Upper lobe of left lung (tissue), 6 donors: ENCODE data around the gene PRKG1. TPM values are rescaled to one million over a fixed set of nuclear protein-coding genes. Genes with fewer than 3 reads are reported as not detected.

Source experiments
- ATAC-seq, 2 donors: fragments of 200-7000 bp; cut with Tn5 transposase; one replicate each; pipeline ENCODE4 v1.9.1; 2022; ENCODE audit warnings: mild to moderate bottlenecking in 2 of 2, moderate library complexity in 2 of 2; ENCODE audit not compliant: low FRiP score in 2 of 2
- DNase-seq, 2 donors: peaks; one replicate each; pipeline ENCODE4 v3.0.0-alpha.2; 2019 to 2020
- H3K27ac ChIP-seq, 4 donors: fragments of 200-600 bp; sonication (generic); one replicate each; pipeline ENCODE4 v1.5.1; 2016 to 2019
- H3K27me3 ChIP-seq, 4 donors: fragments of 200-600 bp; sonication (generic); one replicate each; pipeline ENCODE4 v1.5.1; 2017 to 2019
- H3K36me3 ChIP-seq, 4 donors: fragments of 200-600 bp; sonication (generic); one replicate each; pipeline ENCODE4 v1.5.1; 2016 to 2019
- H3K4me1 ChIP-seq, 4 donors: fragments of 200-600 bp; sonication (generic); one replicate each; pipeline ENCODE4 v1.5.1; 2018 to 2019
- H3K4me3 ChIP-seq, 4 donors: fragments of 200-600 bp; sonication (generic); one replicate each; pipeline ENCODE4 v1.5.1; 2017 to 2019; ENCODE audit warnings: mild to moderate bottlenecking in 2 of 4, moderate library complexity in 1 of 4
- H3K9me3 ChIP-seq, 4 donors: fragments of 200-600 bp; sonication (generic); one replicate each; pipeline ENCODE4 v1.5.1; 2018 to 2019
- CTCF ChIP-seq, 6 experiments: fragments of 450-650 bp in 4 of 6; fragments of 200-600 bp in 2 of 6; sonication (generic) in 2 of 6; IDR thresholded peaks; one replicate each; pipeline ENCODE4 v1.5.1; 2016 to 2019; ENCODE audit warnings: antibody characterized with exemption in 6 of 6
- EP300 ChIP-seq, 4 donors: sonication (generic); formaldehyde crosslinking; IDR thresholded peaks; one replicate each; pipeline ENCODE4 v1.5.1; 2017; ENCODE audit warnings: antibody characterized with exemption in 4 of 4, control low read depth in 2 of 4
- POLR2A ChIP-seq, 4 donors: fragments of 450-650 bp; IDR thresholded peaks; one replicate each; pipeline ENCODE4 v1.5.1; 2016 to 2017; ENCODE audit warnings: antibody characterized with exemption in 4 of 4, mild to moderate bottlenecking in 2 of 4
- POLR2AphosphoS5 ChIP-seq, 2 donors: sonication (generic); formaldehyde crosslinking; IDR thresholded peaks; one replicate each; pipeline ENCODE4 v1.5.1; 2017; ENCODE audit warnings: antibody characterized with exemption in 2 of 2
- WGBS, 2 donors: methylation state at CpG; one replicate each; pipeline ENCODE4 v1.1.5; 2017 to 2018; 5-methylcytosine and 5-hydroxymethylcytosine counted together
- total RNA-seq, 6 donors: library from RNA; depleted of rRNA in 4 of 6; stranded (reverse); fragments of >200 nt in 4 of 6; gene quantifications; one replicate each; pipeline versions ENCODE4 v1.1.0 to v1.2.1, GENCODE V29; 2016 to 2021
- donor health status: DM: no; HTN: no; CAD: no; lungs with moderate emphysema.
- donor health status: DM: no; HTN: yes; CAD: no; lungs with severe emphysema.

PRKG1 gene
- total RNA-seq, 6 donors from 2014 or later, result 12.9 to 43.0 (median 25.0) TPM

DNA sequence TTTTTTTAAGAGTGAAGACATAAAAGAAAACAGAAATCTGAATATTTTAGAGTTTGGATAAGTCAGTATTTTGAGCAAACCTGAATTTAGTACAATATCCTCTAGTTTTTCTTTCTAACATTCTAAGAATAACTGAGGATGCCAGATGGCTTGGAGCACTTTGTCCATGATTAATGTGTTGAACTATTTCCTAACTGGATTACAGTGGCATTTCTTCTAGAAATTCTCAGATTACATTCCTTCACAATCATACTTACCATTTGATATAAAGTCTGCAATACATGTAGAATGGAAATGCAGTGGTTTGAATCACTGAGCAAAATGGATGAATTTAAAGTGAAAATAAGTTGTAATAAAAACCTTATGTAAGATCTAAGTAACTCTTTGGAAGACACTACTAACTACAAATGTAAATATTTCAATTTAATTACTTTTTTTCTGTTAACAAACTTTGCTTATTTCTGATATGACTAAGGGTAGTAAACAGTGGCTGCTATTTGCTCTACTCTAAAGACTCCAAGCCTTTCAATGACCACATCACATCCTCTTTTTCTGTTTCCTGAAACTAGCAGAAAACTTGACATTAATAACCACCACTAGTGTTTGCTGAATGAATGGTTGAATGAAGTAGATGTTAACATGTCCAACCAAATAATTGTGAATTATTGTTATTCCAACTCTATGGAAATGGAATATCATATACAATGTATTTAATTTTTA is 102.8 kb downstream of the PRKG1 start:
- H3K4me3 ChIP-seq, result no peak overlapping the region
- no peak for ATAC-seq
- H3K27me3 ChIP-seq, result no peaks in the 10 kb centered on the region
- no peak for TF ChIP-seq EP300 (IDR thresholded peaks at IDR 0.05)
- no peaks in the 10 kb centered on the region for H3K4me1 ChIP-seq
- H3K27ac ChIP-seq, result no peak overlapping the region
- H3K36me3 ChIP-seq, result no peaks in the 10 kb centered on the region
- no peak for DNase-seq
- no peaks in the 10 kb centered on the region for H3K9me3 ChIP-seq

- no peak overlapping the region for H3K27ac ChIP-seq
- no peak for ATAC-seq
- no peak overlapping the region for H3K4me3 ChIP-seq
- TF ChIP-seq CTCF (IDR thresholded peaks at IDR 0.05), result no peak
- no peak for TF ChIP-seq POLR2A (IDR thresholded peaks at IDR 0.05)
- no peak for TF ChIP-seq EP300 (IDR thresholded peaks at IDR 0.05)
- no peak for TF ChIP-seq POLR2AphosphoS5 (IDR thresholded peaks at IDR 0.05)
- no peak for DNase-seq
- no peaks in the 10 kb centered on the region for H3K27me3 ChIP-seq
- H3K4me1 ChIP-seq, result no peaks in the 10 kb centered on the region
- H3K36me3 ChIP-seq, result no peaks in the 10 kb centered on the region
- no peaks in the 10 kb centered on the region for H3K9me3 ChIP-seq
Measured at GRCh38 chr10:51178634-51179033, 104.3 kb downstream of the PRKG1 start.

DNA sequence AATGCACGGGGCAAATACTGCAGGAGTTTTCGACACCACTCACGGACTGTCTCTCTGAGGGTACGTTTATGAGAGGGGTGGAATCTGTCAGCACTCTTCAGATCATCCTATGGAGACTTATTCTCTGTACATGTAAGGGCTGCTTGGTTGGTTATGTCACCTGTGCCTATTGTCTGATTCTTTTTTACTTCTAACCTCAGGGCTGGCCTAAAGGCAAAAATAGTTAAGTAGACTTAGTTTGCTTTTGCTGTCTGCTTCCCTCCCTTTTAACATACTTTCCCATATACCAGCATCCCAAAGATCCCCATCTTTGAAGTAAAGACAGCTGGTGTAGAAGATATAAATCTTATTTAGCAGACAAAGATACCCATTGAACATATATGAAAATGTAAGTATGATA is 105.9 kb downstream of the PRKG1 start:
- Histone ChIP-seq H3K9me3 (no peaks in the 10 kb centered on the region), H3K36me3 (no peaks in the 10 kb centered on the region), H3K27ac (no peak overlapping the region), H3K4me1 (no peaks in the 10 kb centered on the region), H3K4me3 (no peak overlapping the region), H3K27me3 (no peaks in the 10 kb centered on the region)
- no peak for DNase-seq
- no peak for ATAC-seq
- no peak for TF ChIP-seq POLR2AphosphoS5 (IDR thresholded peaks at IDR 0.05)
- WGBS, 2 donors, result 89 to 93% methylated on average over 4 of the region's 4 CpGs

GRCh38 chr10:51183783-51184182 is 109.5 kb downstream of the PRKG1 start:
- DNase-seq (no peak), ATAC-seq (no peak)
- H3K4me3 ChIP-seq, result no peak overlapping the region
- TF ChIP-seq POLR2AphosphoS5 (IDR thresholded peaks at IDR 0.05) (no peak), CTCF (IDR thresholded peaks at IDR 0.05) (no peak), POLR2A (IDR thresholded peaks at IDR 0.05) (no peak), EP300 (IDR thresholded peaks at IDR 0.05) (no peak)
- H3K27ac ChIP-seq, result no peak overlapping the region
- peaks cover 0 to 1% (median 0%) of the 10 kb centered on the region in 4 donors for H3K4me1 ChIP-seq
- no peaks in the 10 kb centered on the region for H3K36me3 ChIP-seq
- H3K27me3 ChIP-seq, result no peaks in the 10 kb centered on the region
- H3K9me3 ChIP-seq, result no peaks in the 10 kb centered on the region

DNA sequence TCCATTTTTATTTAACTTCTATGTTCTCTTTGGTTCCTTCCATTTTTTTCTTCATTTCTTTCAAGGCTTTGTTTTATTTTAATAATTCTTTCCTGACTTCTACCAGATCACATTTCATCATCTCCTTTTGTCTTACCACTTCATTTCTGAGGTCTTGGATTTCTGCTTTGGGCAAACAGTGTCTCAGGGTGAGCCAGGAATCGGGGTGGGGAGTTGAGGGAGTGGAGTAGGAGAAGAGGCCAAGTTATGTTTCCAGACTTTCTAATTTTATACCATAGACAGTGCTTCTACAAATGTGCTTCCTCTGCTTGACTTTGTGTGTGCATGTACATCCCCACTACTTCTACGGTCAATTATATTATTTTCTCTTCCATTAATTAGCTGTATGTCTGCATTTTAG is 112.1 kb downstream of the PRKG1 start:
- H3K4me1 ChIP-seq, result peaks cover 0 to 4% (median 0%) of the 10 kb centered on the region in 4 donors
- peak in 1 of 2 donors; percentile 34 for ATAC-seq
- no peak for DNase-seq
- H3K27ac ChIP-seq, result no peak overlapping the region
- H3K4me3 ChIP-seq, result no peak overlapping the region
- WGBS, 2 donors, result 67 to 73% methylated on average over 2 of the region's 2 CpGs
- no peaks in the 10 kb centered on the region for H3K36me3 ChIP-seq
- TF ChIP-seq POLR2AphosphoS5 (IDR thresholded peaks at IDR 0.05), result no peak
- no peak for TF ChIP-seq POLR2A (IDR thresholded peaks at IDR 0.05)
- no peak for TF ChIP-seq EP300 (IDR thresholded peaks at IDR 0.05)
- TF ChIP-seq CTCF (IDR thresholded peaks at IDR 0.05), result no peak
- no peaks in the 10 kb centered on the region for H3K27me3 ChIP-seq
- H3K9me3 ChIP-seq, result no peaks in the 10 kb centered on the region

- no peak overlapping the region for H3K27ac ChIP-seq
Measured at GRCh38 chr10:51188008-51188407, 113.7 kb downstream of the PRKG1 start.

More at GRCh38 chr10:51188008-51188407, 113.7 kb downstream of the PRKG1 start:
- TF ChIP-seq CTCF (IDR thresholded peaks at IDR 0.05) (no peak), POLR2A (IDR thresholded peaks at IDR 0.05) (no peak), POLR2AphosphoS5 (IDR thresholded peaks at IDR 0.05) (no peak), EP300 (IDR thresholded peaks at IDR 0.05) (no peak)
- Histone ChIP-seq H3K27me3 (no peaks in the 10 kb centered on the region), H3K4me3 (no peak overlapping the region), H3K36me3 (no peaks in the 10 kb centered on the region), H3K4me1 (peaks cover 0 to 4% (median 0%) of the 10 kb centered on the region in 4 donors), H3K9me3 (no peaks in the 10 kb centered on the region)
- DNase-seq (no peak), ATAC-seq (no peak)
- WGBS, 2 donors, result 67% methylated on average over 2 of the region's 2 CpGs
